Umbilical cord (tissue), 2 donors: ENCODE data around the gene MDK. TPM values are rescaled to one million over a fixed set of nuclear protein-coding genes. Genes with fewer than 3 reads are reported as not detected.
"Not testable (repeated sequence)": the region's sequence is repeated elsewhere in the genome, so short reads cannot be mapped to it uniquely, and the experiment has no call there.

Experiments
- DNase-seq: peaks from one replicate; pipeline ENCODE4 v3.0.0-alpha.2; 2015; ENCODE audit warnings: low spot score
- total RNA-seq: library from RNA; depleted of rRNA; stranded (reverse); fragments of >200 nt; gene quantifications from one replicate; pipeline ENCODE4 v1.2.3, GENCODE V29; 2014; ENCODE audit warnings: low replicate concordance; ENCODE audit not compliant: insufficient read depth

Gene MDK
- total RNA-seq, 1 donor from 2014 or later: 78.0 TPM

DNA sequence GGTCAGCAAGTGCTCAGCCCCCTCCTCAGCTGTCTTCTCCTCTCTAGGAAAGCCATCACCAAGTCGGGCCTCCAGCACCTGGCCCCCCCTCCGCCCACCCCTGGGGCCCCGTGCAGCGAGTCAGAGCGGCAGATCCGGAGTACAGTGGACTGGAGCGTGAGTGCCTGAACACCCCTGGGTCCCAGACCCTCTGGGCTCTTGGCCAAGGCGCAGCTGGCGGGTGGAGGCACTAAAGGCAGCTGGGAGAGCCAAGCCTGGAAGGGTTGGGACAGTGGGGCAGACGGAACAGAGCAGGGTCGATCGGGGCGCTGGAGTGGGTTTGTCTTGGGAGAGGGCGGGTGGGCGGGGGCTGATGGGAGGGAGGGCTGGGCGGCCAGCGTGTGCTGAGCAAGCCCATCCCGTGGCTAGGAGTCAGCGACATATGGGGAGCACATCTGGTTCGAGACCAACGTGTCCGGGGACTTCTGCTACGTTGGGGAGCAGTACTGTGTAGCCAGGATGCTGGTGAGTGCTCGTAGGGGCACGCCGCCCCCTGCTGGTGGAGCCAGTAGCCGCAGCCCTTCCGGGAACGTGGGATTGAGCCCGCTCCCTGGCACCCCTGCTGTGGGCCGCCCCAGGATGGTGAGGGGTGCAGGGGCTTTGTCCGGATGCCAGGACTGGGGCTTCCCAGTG lies 14.1 kb upstream of the MDK start:
- no peak for DNase-seq

DNA sequence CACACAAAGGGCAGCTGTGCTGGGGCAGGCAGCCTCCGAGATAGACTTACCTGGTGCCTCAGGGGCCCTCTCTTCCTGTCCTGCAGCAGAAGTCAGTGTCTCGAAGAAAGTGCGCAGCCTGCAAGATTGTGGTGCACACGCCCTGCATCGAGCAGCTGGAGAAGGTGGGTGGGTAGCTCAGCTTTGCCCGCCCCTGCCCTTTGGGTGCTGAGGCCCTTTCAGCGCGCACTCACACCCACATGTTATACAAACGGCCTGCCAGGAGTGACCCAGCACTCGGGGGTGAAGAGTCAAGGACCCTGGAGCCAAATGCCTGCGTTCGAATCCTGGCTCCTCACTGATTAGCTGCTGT lies 13.6 kb upstream of the MDK start:
- DNase-seq: no peak

DNA sequence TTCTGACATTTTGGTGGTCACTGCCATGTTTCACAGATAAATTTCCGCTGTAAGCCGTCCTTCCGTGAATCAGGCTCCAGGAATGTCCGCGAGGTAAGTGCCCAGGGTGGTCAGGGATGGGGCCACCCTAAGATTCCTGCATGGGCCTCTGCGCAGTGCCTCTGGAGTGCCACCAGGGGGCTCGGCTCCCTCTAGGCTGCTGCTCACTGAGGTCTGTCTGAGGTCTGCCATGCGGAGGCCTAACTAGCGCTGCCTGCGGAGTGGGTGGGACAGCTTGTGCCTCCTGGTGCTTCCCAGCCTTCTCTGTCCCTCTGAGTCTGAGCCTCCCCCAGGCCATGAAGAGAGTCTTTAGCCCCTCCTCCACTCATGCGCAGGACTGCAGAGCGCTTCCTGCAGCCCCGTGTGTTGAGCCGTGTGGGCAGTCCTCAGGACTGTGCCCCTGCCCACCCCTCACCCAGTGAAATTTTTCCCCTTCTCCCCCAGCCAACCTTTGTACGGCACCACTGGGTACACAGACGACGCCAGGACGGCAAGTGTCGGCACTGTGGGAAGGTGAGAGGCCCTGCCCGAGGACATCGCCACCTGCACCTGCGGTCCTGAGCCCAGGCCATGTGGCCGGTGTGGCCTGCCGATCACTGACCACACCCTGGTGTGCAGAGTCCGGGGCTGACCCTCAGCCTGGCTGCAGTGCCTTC lies 11.9 kb upstream of the MDK start:
- DNase-seq: peak; percentile 80

DNA sequence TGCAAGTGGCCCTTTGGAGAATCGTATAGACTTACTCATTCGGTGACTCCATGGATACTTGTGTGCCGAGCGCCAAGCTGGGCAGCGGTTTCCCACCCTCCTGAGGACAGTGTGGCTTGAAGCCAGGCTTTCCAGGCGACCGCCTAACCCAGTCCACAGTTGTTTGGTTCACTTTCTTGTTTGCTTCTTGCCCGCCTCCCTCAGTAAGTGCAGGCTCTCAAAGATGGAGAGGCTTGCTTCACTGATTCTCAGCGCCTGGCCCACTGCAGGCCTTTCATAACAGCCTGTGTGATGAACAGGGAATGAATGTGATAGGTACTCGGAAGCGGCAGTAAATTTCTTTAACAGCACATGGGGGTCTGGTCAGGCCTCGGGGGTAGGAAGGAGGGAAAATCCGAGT lies 11.2 kb upstream of the MDK start:
- DNase-seq: no peak

DNA sequence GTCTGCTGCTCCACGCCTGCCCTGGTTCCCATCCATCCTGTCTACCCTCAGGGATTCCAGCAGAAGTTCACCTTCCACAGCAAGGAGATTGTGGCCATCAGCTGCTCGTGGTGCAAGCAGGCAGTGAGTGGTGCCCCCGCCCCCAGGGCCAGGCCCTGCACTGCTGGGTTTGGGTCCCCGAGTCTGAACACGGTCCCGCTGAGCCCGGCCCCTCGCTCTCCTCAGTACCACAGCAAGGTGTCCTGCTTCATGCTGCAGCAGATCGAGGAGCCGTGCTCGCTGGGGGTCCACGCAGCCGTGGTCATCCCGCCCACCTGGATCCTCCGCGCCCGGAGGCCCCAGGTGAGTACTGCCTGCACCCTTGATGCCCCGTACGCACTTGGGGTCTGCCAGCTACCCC lies 10.2 kb upstream of the MDK start:
- not testable (repeated sequence) for DNase-seq

DNA sequence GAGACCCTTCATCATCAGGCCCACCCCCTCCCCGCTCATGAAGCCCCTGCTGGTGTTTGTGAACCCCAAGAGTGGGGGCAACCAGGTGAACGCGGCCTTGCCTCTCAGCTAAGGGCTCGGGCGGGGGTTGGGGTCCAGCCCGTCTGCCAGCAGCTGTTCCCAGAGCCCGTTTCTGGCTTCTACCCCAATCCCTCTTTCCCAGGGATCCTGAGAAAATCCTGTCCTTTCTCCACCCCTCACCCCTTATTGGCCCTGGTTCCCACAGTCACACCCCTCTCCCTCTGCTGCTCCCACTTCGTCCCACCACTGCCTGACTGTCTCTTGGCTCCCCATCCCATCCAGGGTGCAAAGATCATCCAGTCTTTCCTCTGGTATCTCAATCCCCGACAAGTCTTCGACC lies 9.4 kb upstream of the MDK start:
- no peak for DNase-seq

DNA sequence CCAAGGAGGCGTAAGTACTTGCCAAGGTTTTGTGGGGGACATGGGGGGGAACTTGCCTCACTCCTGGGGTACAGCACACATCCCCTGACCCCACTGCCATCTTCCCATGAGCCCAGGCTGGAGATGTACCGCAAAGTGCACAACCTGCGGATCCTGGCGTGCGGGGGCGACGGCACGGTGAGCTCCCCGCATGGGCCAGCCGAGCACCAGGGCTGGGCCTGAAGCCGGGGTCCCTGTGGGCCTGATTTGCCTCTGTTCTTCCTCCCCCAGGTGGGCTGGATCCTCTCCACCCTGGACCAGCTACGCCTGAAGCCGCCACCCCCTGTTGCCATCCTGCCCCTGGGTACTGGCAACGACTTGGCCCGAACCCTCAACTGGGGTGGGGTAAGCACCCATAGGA lies 9.0 kb upstream of the MDK start:
- not testable (repeated sequence) for DNase-seq

DNA sequence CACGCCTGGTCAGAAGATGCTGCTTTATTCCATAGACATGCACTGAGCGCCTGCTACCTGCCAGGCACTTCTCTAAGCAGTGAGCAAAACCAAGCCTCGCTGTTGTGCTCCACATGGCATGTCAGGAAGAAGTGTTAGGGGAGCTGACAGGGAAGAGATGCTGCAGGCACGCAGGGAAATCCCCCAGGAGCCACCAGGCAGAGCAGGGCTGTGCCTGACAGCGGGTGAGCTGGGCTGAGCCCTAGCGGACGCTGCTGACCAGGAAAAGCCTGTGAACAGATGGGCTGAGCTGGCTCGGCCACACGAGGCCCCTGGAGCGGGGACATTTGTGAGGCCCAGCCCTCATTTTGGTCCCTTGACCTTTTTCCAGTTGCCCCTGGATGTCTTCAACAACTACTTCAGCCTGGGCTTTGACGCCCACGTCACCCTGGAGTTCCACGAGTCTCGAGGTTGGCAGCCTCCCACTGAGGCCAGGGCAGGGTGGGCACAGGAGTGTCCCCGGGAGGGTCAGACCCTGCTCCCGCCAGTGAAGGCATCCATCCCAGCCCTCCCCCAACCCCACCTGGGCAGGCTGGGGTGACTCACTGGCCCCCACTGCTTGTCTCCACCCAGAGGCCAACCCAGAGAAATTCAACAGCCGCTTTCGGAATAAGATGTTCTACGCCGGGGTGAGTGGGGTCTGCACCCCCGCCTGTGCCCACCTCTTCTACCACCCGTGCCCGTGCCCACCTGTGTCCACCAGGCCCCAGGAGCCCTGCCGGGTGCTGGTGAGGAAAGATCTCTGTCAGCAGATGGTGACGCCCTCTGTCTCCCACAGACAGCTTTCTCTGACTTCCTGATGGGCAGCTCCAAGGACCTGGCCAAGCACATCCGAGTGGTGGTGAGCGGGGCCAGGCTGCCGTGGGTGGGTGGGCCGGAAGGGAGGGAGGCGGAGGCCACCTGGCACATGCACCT lies 7.4 kb upstream of the MDK start:
- no peak for DNase-seq

DNA sequence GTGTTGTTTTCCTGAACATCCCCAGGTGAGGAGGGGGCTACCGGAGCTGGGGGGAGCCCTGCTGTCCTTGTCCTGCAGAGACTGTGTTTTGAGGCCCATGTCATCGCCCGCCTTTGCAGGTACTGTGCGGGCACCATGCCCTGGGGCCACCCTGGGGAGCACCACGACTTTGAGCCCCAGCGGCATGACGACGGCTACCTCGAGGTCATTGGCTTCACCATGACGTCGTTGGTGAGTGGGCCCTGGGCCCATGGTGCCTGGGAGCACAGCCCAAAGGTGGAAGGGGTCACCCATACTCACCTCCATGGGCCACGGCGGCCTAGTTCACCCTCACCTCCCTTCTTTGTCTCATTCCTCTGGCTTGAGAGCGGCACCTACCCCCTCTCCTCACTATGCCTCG lies 6.7 kb upstream of the MDK start:
- no peak for DNase-seq

DNA sequence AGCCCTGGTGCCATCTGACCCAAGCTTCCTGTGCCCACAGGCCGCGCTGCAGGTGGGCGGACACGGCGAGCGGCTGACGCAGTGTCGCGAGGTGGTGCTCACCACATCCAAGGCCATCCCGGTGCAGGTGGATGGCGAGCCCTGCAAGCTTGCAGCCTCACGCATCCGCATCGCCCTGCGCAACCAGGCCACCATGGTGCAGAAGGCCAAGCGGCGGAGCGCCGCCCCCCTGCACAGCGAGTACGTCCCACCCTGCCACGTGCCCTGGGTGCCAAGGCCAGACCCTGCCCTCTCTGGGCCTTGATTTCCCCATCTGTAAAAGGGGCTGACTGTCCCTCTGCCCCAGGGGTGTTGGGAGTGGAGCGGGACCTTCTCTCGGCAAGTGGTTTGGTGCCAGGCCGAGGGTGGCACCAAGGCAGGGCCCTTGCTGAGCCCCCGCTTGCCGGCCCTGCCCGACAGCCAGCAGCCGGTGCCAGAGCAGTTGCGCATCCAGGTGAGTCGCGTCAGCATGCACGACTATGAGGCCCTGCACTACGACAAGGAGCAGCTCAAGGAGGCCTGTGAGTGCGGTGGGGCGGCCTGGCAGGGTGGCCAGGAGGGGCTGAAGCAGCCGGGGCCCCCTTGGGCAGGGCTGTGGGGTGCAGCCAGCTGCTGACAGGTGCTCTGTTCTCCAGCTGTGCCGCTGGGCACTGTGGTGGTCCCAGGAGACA lies 5.9 kb upstream of the MDK start:
- no peak for DNase-seq

DNA sequence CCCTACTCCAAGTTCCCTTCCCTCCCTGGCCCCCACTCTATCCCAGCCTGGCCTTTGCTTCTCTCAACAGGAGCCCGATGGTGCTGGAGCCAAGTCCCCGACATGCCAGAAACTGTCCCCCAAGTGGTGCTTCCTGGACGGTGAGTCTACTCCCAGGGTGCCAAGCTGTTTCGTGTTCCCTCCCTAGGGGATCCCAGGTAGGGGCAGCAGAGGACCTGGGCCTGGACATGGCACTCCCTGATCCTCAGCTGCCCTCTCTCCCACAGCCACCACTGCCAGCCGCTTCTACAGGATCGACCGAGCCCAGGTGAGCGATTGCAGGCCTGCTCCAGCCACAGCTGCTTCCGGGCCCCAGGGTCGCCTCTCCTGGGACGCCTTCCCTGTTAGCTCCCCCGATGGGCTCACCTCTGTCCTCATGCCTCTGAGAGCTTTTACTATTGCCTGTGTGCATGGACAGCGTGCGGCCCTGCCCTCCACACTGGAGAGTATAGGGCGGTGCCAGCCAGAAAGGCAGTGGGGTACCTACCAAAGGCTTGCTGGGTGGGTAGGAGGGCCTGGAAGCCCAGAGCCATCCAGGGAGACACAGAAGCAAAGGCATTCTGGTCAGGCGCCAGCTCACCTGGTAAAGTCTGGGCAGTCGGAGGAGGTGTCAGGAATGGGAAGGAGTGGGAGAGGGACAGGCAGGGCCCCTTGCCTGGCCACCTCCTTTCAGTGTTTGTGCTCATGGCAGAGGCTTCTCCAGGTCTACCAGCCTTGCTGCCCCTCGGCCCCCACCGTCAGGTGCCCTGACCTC lies 5.0 kb upstream of the MDK start:
- DNase-seq: no peak

DNA sequence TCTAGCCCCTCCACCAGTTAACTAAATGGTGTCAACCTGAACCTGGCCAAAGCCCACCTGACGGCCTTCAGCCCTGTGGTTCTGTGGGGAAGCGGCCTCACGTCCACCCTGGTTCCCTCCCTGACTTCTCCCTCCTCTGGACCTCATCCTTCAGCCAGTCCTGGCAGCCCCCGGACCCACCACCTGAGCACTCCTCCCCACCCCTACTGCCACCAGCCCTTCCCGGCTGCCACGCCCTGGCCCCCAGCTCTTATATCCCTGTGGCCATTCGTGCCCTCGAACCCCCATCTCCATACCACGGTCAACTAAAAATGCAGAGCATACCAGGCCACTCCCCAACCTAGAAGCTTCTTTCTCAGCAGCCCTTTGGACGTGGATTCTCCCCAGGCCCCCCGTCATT lies 4.2 kb upstream of the MDK start:
- DNase-seq: no peak

DNA sequence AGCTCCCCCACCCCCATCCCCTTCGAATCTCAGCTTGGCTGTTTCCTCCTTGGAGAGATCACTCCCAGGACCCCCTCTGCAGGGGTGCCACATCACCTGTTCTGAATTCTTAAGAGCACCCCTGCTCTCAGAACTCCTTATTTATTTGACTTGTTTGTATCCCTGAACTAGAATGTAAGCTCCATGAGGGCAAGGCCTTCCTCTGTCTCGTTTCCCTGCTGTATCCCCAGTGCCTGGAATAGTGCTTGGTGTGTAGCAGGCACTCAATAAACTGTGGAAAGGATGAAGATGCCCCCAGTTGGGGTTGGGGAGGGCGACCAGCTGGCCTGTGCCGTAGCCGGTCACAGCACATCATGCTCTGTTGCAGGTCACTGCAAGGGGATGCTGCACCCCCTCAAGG lies 3.6 kb upstream of the MDK start:
- DNase-seq: no peak

DNA sequence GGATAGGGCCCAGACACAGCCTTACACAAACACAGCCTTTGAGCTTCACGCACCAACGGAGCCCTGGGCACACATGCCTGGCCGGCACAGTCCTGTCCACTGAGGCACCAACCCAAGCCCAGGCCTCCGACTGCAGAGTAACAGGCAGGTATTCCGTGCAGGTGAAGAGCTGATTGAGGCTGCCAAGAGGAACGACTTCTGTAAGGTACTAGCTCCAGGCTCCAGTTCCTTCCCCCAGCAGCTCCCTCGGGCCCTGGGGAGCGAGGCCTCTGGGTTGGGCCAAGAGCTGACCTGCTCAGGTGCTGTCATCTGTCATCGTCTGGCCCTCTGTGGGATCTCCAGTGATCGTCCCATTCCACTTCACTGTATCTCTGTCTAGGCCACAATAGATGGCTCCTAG lies 3.2 kb upstream of the MDK start:
- no peak for DNase-seq

DNA sequence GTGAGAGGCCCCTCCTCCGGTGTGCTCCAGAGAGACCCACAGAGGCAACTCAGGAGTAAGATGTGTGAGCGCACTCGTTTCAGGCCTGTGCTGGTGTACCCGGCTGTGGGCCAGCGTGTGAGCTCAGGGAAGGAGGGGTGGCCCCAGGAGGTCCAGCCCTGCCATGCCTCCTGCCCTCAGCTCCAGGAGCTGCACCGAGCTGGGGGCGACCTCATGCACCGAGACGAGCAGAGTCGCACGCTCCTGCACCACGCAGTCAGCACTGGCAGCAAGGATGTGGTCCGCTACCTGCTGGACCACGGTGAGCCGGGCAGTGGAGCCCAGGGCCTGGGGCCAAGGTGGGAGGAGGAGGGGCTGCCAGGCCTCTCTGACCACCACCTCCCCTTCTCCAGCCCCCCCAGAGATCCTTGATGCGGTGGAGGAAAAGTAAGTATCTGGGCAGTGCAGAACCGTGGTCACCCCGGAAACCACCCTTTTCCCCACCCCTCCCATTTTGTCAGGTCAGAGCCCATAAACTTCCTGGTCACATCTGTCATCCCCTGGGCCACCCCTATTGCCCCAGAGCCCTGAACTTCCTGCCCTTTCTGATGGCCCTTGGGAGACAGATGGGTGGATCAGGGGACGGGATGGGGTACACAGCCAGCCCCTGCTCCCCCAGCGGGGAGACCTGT lies 2.5 kb upstream of the MDK start:
- DNase-seq: no peak

DNA sequence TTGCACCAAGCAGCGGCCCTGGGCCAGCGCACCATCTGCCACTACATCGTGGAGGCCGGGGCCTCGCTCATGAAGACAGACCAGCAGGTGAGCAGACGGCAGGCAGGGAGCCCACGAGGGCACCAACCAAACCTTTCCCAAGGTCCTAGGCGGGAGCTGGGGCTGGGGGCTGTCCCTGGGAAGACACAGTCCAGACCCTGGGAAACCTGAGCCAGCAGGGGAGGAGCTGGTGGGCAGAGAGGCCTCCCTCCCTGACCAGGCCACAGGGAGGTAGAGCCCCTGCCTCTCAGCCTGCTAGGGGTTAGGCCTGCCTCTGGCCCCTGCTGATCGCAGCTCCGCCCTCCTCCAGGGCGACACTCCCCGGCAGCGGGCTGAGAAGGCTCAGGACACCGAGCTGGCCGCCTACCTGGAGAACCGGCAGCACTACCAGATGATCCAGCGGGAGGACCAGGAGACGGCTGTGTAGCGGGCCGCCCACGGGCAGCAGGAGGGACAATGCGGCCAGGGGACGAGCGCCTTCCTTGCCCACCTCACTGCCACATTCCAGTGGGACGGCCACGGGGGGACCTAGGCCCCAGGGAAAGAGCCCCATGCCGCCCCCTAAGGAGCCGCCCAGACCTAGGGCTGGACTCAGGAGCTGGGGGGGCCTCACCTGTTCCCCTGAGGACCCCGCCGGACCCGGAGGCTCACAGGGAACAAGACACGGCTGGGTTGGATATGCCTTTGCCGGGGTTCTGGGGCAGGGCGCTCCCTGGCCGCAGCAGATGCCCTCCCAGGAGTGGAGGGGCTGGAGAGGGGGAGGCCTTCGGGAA lies 1.8 kb upstream of the MDK start:
- DNase-seq: peak; percentile 86

DNA sequence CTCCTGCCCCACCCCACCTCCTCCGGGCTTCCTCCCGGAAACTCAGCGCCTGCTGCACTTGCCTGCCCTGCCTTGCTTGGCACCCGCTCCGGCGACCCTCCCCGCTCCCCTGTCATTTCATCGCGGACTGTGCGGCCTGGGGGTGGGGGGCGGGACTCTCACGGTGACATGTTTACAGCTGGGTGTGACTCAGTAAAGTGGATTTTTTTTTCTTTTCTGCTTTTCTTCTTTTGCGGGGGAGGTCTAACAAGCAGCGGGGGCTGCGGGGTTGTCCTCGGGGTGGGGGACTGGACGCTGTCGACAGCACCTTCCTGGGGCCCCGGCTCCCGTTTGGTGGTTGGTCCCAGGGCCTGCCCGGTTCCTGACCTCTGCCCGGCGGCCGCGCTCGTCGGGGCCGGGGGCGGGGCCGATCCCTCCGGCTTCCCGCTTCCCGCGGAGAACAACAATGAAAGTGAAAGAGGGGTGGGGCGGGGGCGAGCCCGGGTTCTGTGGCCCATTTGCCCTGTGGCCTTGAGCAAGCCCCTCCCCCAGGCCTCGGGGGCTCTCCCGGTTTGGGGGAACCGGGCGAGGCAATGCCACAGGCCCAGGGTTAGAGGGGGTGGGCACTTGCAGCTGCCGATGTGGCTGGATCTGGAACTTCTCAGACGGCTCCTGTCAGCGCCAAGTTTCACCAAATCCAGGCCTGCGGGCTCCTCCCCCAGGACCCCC lies 975 bp upstream of the MDK start:
- DNase-seq: peak; percentile 85

DNA sequence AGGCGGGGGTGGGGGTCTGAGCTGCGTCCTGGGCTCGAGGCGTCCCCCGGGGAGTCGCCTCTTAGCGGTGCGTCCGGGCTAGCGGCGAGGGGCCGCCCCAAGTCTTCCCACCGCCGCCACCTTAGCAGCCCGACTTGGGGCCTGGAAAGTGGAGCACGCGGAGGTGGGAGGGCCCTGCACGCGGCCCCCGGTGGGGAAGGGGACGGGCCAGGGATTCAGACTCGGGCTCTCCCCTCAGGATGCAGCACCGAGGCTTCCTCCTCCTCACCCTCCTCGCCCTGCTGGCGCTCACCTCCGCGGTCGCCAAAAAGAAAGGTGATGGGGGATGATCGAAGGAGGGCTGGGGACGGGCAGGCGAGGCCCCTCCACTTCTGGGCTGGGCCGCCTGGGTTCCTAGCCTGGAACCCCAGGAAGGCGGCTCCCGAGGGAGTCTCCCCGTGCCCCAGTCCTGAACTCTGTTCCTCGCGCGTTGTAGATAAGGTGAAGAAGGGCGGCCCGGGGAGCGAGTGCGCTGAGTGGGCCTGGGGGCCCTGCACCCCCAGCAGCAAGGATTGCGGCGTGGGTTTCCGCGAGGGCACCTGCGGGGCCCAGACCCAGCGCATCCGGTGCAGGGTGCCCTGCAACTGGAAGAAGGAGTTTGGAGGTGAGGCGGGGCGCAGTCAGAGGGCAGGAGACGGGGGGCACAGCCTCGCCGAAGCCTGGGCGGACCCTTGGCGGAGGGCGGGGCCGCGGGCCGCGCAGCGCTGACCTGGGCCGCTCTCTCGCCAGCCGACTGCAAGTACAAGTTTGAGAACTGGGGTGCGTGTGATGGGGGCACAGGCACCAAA lies 563 bp downstream of the MDK start:
- DNase-seq: peak; percentile 58
